Kidney (tissue), 14 donors: Measurements from ENCODE around the gene AMFR. TPM values are rescaled to one million over a fixed set of nuclear protein-coding genes. Genes with fewer than 3 reads are reported as not detected.

Experiments used
- DNase-seq, 5 donors: peaks; one replicate each; pipeline ENCODE4 v3.0.0-alpha.2; 2013 to 2020
- FAIRE-seq: peaks from 2 replicates; lab custom pipeline; 2012; peaks lifted over from hg19 to GRCh38; lab: Jason Lieb, UNC
- H3K27ac ChIP-seq, 2 donors: one replicate each; pipeline ENCODE4 v1.7.0; 2013; ENCODE audit warnings: low read depth in 2 of 2, low read length in 2 of 2, inconsistent platforms in 1 of 2
- H3K27me3 ChIP-seq: one replicate; pipeline ENCODE4 v1.7.1; 2013; ENCODE audit warnings: low read length, inconsistent platforms; ENCODE audit not compliant: control insufficient read depth, insufficient read depth
- H3K36me3 ChIP-seq, 3 donors: one replicate each; pipeline versions ENCODE4 v1.7.0 to v1.7.1; 2013; ENCODE audit warnings: low read length in 3 of 3, control low read depth in 1 of 3, inconsistent platforms in 1 of 3; ENCODE audit not compliant: insufficient read depth in 3 of 3, control insufficient read depth in 2 of 3
- H3K4me1 ChIP-seq, 3 donors: one replicate each; pipeline versions ENCODE4 v1.7.0 to v1.7.1; 2013; ENCODE audit warnings: low read length in 3 of 3, inconsistent platforms in 1 of 3, low read depth in 1 of 3; ENCODE audit not compliant: control insufficient read depth in 2 of 3, insufficient read depth in 2 of 3
- H3K4me3 ChIP-seq, 3 donors: one replicate each; pipeline versions ENCODE4 v1.7.0 to v1.8.1; 2013; ENCODE audit warnings: low read length in 3 of 3, control low read depth in 1 of 3, inconsistent platforms in 1 of 3
- H3K9ac ChIP-seq, 3 donors: one replicate each; pipeline versions ENCODE4 v1.7.0 to v1.7.1; 2013; ENCODE audit warnings: low read length in 3 of 3, control low read depth in 1 of 3, inconsistent platforms in 1 of 3
- H3K9me3 ChIP-seq, 3 donors: one replicate each; pipeline versions ENCODE4 v1.7.0 to v1.7.1; 2013; ENCODE audit warnings: low read length in 3 of 3, control low read depth in 1 of 3, inconsistent platforms in 1 of 3; ENCODE audit not compliant: control insufficient read depth in 2 of 3, insufficient read depth in 1 of 3
- intact Hi-C: fragments of 100-400 bp; cut with DNase I; formaldehyde crosslinking; loops from one replicate; pipeline ENCODE4 v1.11.1; 2022
- polyA plus RNA-seq: library from polyadenylated mRNA; stranded (reverse); fragments of 350-450 nt; fragmentation: Illumina TruSeq; extraction: RNeasy Lipid Tissue Mini Kit (QIAGEN cat#74804); gene quantifications from one replicate; pipeline ENCODE4 v1.2.3, GENCODE V29; 2014; ENCODE audit warnings: low read depth, low replicate concordance; ENCODE audit not compliant: insufficient read depth
- total RNA-seq: library from RNA; stranded (reverse); fragmentation: NEBNext Ultra II Directional; extraction: Animal tissue kit (Norgen Biotek cat#: 25700); gene quantifications from one replicate; pipeline ENCODE4 v1.2.1, GENCODE V29; 2021
- TF ChIP-seq, protein P1 (sequence below): IDR thresholded peaks from 3 replicates; pipeline ENCODE4 v1.5.1; 2012; ENCODE audit warnings: mild to moderate bottlenecking, moderate library complexity, borderline replicate concordance; ENCODE audit not compliant: insufficient read depth; ENCODE audit errors: extremely low read depth
- donor health status: control.
- donor health status: control.
- donor health status: control.
- donor health status: control.
- donor health status: control.
- donor health status: DM: yes; HTN: yes; CAD: no.
- donor health status: Normal renal cell carcinoma (clear cell type).

The AMFR gene
- total and polyA plus RNA-seq, 2 donors from 2014 or later, result 143 to 163 TPM

- intact Hi-C loops, result loop anchor here (10.0 kb wide), 1 partner anchor 367 kb away; no protein-coding TSS in a partner anchor
- no peak for FAIRE-seq
These were observed 113.4 kb downstream of the AMFR start for GRCh38 chr16:56312028-56312300.

More at GRCh38 chr16:56312028-56312300, 113.4 kb downstream of the AMFR start:
- Histone ChIP-seq H3K4me1 (no peaks in the 10 kb centered on the region), H3K27ac (no peak overlapping the region), H3K4me3 (no peak overlapping the region), H3K27me3 (no peaks in the 10 kb centered on the region), H3K9me3 (no peaks in the 10 kb centered on the region), H3K36me3 (no peaks in the 10 kb centered on the region), H3K9ac (no peak overlapping the region)
- TF ChIP-seq, protein P1, sequence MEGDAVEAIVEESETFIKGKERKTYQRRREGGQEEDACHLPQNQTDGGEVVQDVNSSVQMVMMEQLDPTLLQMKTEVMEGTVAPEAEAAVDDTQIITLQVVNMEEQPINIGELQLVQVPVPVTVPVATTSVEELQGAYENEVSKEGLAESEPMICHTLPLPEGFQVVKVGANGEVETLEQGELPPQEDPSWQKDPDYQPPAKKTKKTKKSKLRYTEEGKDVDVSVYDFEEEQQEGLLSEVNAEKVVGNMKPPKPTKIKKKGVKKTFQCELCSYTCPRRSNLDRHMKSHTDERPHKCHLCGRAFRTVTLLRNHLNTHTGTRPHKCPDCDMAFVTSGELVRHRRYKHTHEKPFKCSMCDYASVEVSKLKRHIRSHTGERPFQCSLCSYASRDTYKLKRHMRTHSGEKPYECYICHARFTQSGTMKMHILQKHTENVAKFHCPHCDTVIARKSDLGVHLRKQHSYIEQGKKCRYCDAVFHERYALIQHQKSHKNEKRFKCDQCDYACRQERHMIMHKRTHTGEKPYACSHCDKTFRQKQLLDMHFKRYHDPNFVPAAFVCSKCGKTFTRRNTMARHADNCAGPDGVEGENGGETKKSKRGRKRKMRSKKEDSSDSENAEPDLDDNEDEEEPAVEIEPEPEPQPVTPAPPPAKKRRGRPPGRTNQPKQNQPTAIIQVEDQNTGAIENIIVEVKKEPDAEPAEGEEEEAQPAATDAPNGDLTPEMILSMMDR, result no peak
- DNase-seq, result peak in 1 of 5 donors; percentile 43

Other genes with a start within 250 kb of the AMFR start
- gene GNAO1, start 234.1 kb downstream of the AMFR start, total RNA-seq, result 4.3 TPM
- 1.5 TPM for gene GNAO1, start 234.1 kb downstream of the AMFR start, polyA plus RNA-seq
- 117 TPM for gene NUDT21, start 25.8 kb upstream of the AMFR start, total RNA-seq
- 47.1 TPM for gene NUDT21, start 25.8 kb upstream of the AMFR start, polyA plus RNA-seq
- gene OGFOD1, start 26.0 kb upstream of the AMFR start, total RNA-seq, result 39.4 TPM
- 16.1 TPM for gene OGFOD1, start 26.0 kb upstream of the AMFR start, polyA plus RNA-seq
- gene BBS2, start 94.5 kb upstream of the AMFR start, total RNA-seq, result 64.2 TPM
- gene BBS2, start 94.5 kb upstream of the AMFR start, polyA plus RNA-seq, result 46.5 TPM
- not detected for gene MT4, start 139.5 kb upstream of the AMFR start, total RNA-seq
- not detected for gene MT4, start 139.5 kb upstream of the AMFR start, polyA plus RNA-seq
- gene MT3, start 164.0 kb upstream of the AMFR start, total RNA-seq, result not detected
- gene MT3, start 164.0 kb upstream of the AMFR start, polyA plus RNA-seq, result 25.5 TPM
- gene MT2A, start 183.0 kb upstream of the AMFR start, total RNA-seq, result 507 TPM
- gene MT2A, start 183.0 kb upstream of the AMFR start, polyA plus RNA-seq, result 315 TPM
- gene MT1E, start 200.2 kb upstream of the AMFR start, total RNA-seq, result 258 TPM
- 191 TPM for gene MT1E, start 200.2 kb upstream of the AMFR start, polyA plus RNA-seq
- gene MT1M, start 207.1 kb upstream of the AMFR start, total RNA-seq, result 27.9 TPM
- gene MT1M, start 207.1 kb upstream of the AMFR start, polyA plus RNA-seq, result 15.3 TPM
- 19.8 TPM for gene MT1A, start 213.1 kb upstream of the AMFR start, total RNA-seq
- gene MT1A, start 213.1 kb upstream of the AMFR start, polyA plus RNA-seq, result 3.1 TPM
- not detected for gene MT1B, start 226.3 kb upstream of the AMFR start, total RNA-seq
- not detected for gene MT1B, start 226.3 kb upstream of the AMFR start, polyA plus RNA-seq
- 53.3 TPM for gene MT1F, start 232.4 kb upstream of the AMFR start, total RNA-seq
- 312 TPM for gene MT1F, start 232.4 kb upstream of the AMFR start, polyA plus RNA-seq
- 33.6 TPM for gene MT1G, start 242.5 kb upstream of the AMFR start, total RNA-seq
- gene MT1G, start 242.5 kb upstream of the AMFR start, polyA plus RNA-seq, result 2,564 TPM
- gene MT1H, start 244.3 kb upstream of the AMFR start, total RNA-seq, result 4.4 TPM
- 606 TPM for gene MT1H, start 244.3 kb upstream of the AMFR start, polyA plus RNA-seq